Activated T-cell treated with anti-CD3 and anti-CD28 coated beads, Interleukin-2, amount 50 U/mL, for 1 hour (primary cell): Measurements from ENCODE around the gene RSBN1.

ENCODE experiments used
- DNase-seq: peaks from one replicate; pipeline ENCODE4 v3.0.0-alpha.2; 2020

The RSBN1 gene

DNA sequence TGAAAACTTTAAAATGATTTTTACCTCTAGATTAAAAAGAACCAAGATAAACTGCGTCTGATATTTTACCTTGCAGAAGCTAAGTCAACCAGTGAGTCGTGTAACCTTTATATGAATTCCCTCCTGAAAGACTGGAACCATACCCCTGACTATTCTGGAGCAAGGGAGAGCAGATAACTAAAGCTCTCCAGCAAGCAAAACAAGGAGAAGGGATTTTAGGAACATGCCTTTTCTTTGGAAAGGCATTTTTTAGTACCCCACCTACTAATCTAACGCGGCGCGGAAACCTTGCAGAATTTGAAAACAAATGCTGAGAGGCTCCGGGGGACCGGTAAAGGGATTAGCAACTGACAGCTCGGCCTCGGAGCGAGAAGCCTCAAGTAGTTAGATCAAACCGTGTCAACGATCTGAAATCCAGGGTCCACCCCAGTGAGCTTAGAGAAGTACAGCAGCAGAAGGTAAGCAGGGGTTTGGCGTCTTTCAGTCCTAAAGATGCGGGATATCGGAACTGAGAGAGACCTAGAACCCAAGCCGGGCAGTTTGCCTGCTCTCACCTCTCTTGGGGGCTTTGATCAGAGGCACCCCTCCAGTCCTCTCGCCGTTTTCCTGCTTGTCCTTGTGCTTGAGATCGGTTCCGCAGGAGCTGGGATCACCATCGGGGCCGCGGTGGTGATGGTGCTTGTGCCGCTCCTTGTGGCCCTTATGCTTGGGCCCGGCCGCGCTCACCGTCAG lies 954 bp downstream of the RSBN1 start:
- DNase-seq, result no peak

DNA sequence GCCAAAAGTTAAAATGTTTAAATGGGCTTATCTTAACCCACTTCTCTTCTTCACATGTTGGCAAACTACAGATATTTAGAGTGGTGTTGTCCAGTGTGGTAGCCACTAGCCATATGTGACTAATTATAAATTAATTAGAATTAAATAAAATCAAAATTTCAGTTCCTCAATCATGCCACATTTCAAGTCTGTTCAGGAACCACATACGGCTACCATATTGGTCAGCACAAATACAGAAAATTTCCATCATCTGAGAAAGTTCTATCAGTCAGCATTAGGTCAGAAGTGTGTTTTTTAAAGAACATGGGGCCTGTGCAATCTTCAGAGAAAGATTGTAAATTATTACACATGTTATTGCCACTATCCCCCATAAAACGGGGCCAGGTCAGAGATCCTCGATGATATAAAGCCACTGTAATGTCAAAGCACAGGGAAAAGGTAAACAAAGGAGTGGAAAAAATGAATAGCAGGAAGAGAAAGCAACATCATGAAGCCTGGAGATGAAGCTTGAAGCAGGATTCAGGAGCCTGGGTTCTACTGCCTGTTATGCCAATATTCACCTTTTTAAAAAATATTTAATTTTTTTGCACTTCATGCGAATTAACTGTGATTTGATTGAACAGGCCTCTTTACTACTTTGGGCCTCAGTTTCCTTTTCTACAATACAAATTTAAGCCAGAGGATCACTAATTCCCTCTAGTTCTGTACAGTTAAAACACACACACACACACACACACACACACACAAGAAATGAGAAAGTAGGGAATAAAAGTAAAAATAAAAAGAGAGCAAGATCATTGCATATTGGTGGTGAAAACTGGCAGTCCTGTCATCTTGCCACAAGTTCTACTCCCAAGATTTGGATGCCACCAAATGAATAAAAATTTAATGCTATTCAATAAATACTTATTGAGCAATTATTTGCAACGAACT lies 2.3 kb downstream of the RSBN1 start:
- DNase-seq, result no peak

DNA sequence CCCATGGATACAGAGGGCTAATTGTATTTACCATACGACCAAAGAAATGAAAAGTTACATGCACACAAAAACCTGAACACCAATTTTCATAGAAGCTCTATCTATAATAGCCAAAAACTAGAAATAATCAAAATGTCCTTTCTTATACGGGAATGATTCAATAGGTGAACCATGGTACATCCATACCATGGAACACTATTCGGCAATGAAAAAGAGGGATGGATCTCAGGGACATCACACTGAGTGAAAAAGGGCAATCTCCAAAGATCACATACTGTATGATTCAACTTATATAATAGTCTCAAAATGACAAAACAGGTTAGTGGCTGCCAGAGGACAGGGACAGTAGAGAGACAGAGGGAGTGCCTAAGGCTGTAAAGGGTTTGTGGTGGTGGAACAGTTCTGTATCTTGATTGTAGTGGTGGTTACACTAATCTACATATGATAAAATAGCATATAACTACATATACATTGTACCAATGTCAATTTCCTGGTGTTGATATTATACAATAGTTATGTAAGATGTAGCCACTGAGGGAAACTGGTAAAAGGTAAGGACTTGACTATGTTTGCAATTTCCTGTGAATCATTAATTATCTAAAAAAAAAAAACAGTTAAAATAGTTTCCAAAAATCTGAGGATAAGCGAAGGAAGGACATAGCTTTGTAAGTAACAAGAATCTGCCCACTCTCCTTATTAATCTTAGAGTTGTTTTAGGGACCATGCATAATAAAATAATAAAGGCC lies 3.7 kb downstream of the RSBN1 start:
- no peak for DNase-seq

DNA sequence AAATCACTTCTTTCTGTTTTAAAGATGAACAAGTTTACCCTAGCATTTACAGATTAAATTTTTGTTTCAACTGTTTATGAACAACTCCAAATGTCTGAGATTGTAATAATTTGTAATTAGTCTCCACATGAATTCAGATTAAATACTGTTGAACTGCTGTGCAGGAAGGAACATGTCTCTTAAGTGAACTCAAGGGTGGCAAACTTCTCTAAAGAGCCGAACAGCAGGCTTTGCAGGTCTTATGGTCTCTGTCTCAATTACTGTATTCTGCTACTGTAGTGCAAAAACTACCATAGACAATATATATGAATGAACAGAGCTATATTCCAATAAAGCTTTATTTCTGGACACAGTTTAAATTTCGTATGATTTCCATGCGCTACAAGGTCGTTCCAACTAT lies 6.6 kb downstream of the RSBN1 start:
- DNase-seq, result no peak

DNA sequence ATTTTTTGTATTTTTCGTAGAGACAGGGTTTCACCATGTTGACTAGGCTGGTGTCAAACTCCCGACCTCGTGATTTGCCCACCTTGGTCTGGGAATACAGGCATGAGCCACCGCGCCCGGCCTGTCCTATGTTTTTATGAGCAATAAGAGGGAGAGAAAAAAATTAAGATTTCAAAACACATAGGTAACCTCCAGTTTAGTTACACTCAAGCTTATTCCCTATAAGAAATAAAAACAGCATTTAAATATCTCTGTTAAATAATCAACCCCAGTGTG lies 7.1 kb downstream of the RSBN1 start:
- DNase-seq, result no peak

DNA sequence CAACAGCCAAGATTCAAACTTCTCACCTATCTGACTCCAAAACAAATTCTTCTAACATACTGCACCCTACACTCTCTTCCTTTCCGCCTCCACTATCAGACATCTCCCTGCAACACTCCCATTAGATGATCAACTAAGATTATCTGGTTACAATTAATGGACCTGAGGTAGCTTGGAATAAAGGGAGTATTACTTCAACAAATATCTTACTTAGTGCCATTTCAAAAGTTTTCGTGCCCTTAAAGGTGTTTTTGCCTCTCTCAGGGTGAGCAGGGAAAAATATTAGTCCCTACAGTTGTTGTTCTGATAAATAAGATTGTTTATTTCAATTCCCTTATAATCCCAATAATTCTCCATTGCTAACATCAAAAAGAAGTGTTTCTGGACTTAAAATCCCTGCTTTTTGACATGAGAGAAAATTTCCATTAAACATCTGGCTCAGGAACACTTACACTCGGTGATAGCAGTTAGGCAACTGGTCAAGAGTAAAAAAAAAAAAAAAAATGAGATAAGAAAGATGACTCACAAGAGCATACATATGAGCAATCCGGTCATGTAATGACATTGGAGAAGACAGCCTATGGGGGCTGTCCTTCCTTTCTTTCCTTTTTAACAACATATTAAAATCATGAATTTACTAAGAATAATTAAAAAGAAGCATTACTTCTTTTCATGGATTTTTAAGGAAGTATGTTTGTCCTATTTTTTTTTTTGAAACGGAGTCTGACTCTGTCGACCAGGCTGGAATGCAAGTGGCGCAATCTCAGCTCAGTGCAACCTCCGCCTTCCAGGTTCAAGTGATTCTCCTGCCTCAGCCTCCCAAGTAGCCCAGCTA lies 7.6 kb downstream of the RSBN1 start:
- no peak for DNase-seq

DNA sequence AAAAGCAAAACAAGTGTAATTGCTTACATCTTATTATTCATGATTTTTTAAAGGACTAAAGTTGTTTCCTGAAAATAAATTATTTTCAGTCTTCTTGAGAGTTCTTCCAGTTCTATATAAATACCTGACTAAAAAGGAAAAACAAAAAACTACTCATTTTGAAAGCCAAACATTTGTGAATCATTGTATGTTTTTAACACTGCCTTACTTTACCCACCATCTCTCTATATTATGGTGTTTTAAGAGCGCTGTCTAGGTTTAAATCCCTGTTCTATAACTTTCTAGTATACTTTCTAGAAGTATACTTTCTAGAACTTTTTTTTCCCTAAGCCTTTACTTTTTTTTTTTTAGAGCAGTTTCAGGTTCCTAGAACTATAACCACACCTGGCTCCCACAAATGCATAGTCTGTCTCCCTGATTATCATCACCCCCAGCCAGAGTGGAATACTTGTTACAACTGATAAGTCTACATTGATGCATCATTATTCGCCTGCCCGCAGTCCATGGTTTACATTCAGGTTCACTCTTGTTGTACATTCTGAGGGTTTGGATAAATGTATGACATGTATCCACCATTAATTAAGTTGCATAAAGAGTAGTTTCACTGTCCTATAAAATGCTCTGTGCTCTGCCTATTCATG lies 9.8 kb downstream of the RSBN1 start:
- no peak for DNase-seq

DNA sequence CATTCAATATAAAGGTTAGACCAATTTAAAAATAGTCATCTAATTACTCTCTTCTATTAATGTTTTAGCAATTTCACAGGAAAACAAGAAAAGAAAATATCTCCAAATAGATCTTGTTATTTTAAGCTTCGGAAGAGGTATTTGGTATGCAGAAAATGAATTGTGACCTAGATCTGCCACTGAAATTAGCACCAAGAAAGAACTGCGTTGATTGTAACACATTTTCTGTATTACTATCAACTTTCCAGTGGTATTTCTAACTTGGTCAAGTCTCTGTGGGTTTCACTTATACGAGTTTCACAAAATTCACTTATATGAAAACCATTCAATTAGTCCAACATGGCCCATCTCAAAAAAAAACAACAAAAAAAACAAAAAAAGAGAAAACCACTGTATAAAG lies 11.8 kb downstream of the RSBN1 start:
- no peak for DNase-seq

DNA sequence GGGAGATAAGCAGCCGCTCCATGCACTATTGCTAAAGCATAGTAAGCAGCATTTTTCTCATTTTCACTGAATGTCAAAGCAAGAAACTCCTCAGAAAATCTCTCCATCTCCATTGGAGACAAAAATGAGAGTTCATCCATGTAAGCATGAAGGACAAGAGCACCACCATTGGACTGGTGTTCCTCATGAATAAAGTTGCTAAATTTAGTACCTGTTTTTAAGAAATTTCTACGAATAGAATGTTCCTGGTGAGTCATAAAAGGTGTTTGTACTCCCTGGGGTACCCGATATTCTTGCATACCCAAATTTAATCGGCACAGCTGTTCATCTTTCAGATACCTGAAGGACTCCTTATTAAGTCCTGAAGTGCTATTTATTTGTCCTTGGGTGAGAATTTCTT lies 14.8 kb downstream of the RSBN1 start:
- DNase-seq, result no peak

DNA sequence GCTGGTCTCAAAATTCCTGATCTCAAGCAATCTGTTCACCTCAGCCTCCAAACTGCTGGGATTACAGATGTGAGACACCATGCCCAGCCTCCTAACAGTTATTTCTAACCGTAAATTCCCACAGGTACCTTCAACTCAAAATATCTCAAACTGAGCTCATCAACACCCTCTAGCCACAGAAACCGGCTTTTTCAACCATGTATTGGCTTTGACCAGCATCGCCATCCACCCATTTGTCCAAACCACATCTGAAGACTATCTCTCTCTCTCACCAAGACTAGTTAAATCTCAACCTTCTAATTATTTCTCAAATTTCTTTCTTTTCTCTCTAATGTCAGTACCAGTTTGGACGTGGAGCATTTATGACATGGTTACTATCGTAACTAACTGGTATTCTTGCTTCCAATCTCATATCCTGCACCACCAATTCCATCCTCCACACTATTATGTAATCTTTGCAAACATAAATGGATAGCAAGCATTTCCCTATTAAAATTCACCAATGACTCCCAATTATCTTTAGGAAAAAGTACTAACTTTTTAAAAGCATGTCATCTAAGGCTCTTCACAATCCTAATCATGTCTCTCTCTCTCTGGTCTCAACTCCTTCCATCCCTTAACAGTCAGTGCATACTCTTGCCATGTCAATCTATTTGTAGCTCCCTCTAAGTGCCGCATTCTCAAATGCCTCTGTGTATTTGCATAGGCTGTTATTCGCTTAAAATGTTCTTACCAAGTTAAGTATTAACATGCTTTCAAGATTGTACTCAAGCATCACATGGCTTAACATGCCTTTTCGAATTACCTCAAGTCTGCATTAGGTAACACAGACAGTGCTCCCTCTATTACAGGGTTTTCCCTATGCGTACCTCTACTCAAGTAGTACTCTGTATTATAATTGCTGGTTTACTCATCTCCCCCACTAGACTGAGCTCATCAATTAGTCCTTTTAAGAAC lies 18.1 kb downstream of the RSBN1 start:
- no peak for DNase-seq

DNA sequence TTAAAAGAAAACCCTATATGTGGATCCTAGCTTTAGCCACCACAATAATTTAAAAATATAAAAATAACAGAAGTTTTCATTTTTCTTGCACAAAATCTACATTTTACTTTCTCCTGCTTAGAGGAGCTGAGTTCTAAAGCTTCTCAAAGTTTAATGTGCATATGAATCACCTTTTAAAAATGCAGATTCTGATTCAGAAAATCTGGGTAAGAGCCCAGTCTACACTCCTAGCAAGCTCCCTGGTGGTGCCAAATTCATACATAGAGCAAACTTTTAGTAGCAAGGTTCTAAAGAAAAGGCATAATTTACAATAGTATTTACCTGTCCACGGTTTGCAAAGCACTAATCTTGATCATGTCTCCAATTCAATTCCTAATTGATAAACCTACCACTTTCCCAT lies 19.3 kb downstream of the RSBN1 start:
- DNase-seq, result no peak

DNA sequence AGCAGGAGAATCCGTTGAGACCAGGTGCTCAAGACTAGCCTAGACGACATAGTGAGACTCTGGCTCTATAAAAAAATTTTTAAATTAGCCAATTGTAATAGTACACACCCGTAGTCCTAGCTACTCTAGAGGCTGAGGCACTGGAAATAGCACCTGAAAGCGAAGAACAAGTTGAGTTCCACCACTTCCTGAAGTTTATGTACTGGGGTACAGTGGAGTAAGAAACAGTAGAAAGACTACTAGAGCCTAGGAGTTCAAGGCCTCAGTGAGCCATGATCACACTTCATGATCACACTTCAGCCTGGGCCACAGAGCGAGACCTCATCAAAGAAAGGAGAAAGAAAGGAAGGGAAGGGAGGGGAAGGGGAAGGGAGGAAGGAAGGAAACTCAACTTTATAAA lies 19.8 kb downstream of the RSBN1 start:
- no peak for DNase-seq

DNA sequence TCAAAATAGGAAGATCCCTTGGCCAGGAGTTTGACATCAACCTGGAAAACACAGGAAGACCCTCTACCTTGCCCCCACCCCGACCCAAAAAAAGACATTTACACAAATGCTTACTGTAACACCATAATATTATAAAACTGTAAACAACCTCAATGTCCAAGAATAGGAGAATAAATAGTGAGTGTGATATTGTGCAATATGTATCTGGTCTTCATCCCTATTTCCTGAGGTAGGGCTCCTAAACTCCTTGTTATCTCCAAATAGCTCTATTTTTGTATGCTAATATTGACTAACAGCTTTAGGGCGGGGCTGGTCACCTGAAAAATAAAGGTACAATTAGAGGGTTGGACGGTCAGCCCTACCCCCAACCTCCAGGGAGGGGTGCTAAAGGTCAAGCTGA lies 23.5 kb downstream of the RSBN1 start:
- no peak for DNase-seq

DNA sequence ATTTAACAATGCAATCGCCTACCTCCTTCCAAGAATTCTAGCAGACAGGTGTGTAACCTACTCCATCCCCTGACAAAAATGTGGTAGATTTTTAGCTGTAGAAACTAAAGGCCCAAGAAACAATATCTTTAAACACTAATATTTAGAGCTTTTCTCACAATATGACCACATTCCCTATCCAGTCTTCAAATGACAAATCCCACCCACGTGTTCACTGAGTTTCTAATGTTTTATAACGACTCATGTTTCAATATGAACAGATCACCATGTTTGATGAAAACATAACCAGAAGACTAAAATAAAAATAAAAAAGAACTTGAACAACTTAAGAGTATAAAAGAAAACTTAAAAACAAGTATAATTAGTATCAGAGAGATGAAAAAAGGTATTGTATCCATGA lies 24.6 kb downstream of the RSBN1 start:
- no peak for DNase-seq

DNA sequence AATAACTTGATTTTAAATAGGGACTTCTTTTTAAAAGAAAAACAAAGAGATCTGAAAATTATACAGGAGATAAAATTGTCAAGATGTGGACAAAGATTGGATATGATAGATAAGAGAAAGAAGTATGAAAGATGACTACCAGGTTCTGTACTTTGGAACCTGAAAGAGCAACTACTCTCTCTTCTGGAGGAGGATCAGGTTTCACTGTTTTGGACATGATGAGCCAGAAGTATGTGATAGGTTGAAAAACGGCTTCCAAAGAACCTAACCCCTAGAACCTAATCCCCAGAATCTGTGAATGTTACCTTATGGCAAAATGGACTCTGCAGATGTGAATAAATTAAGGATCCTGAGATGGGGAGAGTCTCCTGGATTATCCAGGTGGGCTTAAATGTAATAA lies 26.2 kb downstream of the RSBN1 start:
- DNase-seq, result no peak

DNA sequence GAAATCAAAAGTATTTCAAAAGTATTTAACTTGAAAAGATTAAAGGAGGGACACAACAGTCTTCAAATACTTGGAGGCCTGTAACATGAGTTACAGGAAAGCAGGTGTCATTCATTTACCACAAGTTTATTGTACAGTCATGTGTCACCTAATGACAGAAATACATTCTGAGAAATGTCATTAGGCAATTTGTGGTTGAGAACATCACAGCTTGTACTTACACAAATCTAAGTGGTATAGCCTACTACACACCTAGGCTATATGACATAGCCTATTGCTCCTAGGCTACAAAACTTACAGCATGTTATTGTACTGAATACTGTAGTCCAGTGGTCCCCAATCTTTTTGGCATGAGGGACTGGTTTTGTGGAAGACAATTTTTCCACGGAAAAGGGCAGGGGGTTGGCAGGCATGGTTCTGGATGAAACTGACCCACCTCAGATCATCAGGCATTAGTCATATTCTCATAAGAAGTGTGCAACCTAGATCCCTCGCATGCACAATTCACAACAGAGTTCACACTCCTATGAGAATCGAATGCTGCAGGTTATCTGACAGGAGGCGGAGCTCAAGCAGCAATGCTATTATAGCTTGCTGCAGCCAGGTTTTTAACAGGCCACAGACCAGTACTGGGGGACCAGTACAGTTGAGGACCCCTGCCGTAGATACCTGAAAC lies 28.0 kb downstream of the RSBN1 start:
- no peak for DNase-seq

DNA sequence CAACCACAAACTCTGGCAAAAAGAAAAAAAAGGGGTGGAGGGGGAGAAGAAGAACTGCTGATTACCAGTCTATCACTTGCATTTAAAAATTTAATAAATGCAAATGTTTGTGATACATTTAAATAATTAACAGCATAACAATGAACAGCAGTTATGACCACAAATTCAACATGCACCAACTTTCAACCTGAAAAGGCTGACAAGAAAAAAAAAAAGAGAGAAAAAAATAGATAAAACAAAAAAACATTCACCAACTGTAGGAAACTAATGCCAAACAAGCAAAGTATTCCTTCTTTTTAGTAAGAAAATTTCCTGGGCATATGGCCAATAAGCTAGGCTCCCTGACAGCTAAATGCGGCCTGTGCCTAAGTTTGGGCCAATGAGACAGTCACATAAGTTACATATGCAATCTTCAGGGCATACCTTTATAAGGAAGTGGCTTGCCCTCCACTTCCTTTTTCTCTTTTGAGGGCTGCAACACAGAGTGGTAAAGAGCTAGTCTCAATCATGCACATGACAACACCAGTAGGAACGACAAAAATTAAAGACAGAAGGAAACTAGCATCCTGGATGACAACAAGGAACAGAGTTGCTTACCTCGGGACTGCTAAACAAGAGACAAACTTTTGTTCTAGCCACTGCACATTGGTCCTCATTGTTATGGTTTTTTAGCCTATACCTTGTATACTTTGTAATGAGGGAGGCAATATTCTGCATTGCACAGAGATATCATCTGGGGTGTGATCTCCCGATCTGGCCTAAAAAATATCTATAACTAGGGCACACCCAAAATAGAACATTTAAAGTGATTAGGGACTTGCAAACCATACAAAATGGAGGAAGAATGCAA lies 28.8 kb downstream of the RSBN1 start:
- DNase-seq, result no peak

DNA sequence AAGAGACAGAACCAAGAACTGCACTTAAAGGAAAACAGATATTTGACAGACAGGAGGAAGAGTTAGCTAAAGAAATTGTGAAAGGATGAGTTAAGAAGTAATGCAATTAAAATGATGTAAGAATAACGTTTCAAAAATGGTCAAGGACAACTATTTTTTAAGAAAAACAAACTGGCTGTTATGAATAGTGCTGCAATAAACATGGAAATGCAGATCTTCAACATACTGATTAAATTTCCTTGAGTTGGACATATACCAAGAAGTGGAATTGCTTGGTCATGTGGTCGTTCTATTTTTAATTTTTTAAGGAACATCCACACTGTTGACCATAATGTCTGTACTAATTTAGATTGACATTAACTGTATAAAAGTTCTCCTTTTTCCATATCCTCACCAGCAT lies 29.9 kb downstream of the RSBN1 start:
- no peak for DNase-seq

DNA sequence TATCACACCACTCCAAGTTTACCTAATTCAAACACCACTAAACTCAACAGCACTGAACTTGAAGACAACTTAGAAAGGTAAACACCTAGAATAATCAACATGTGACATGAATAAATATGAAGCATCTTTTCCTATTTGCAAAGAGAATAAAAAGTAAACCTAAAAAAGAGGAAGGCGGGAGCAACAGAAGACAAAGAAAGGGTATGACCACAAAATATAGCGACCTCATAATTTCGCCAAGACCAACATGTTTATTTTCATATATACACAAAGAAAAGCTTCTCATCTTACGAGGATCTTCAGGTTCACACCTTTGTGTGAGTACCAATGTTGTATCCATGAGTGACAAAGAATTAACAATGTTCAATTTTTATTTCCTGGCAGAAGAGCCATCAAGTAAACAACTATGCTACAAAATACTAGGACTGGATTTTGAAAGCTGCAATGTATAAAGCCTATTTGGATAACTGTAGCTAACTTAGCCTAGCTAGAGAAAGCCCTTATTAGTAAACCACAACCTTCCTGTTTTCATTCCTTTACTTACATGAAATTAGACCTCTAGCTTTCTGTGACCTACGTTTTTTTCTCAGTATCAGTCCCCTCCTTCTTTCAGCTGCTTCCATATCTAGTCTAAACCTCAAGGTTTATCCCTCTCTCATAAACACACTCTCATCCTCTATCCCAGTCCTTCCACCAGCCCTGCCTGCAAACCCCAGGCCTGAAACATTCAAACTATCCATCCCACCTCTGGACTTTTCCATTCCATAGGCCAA lies 31.7 kb downstream of the RSBN1 start:
- DNase-seq, result no peak
